NCI-H774 (cell line): ENCODE results near the gene EIF5A2.
"Not testable (repeated sequence)": the region's sequence is repeated elsewhere in the genome, so short reads cannot be mapped to it uniquely, and the experiment has no call there.

Source experiments
- DNase-seq: peaks from one replicate; lab custom pipeline; 2025; lab: John Stamatoyannopoulos, UW

EIF5A2 gene

GRCh38 chr3:170908235-170909116, at the start of gene EIF5A2:
TSS of gene EIF5A2 (minus strand) at chr3:170908637. CDS start at chr3:170907806, 831 bp downstream.
- DNase-seq: peak; percentile 96

- no peak for DNase-seq
Observed at GRCh38 chr3:170956647-170957046, 48.2 kb upstream of the EIF5A2 start.

- DNase-seq: no peak
Observed at GRCh38 chr3:170953736-170954135, 45.3 kb upstream of the EIF5A2 start.

GRCh38 chr3:170953229-170953628, 44.8 kb upstream of the EIF5A2 start:
- DNase-seq: no peak

GRCh38 chr3:170949211-170949610, 40.8 kb upstream of the EIF5A2 start:
- DNase-seq: no peak

GRCh38 chr3:170947018-170947769, 38.8 kb upstream of the EIF5A2 start:
- no peak for DNase-seq

GRCh38 chr3:170942011-170942410, 33.6 kb upstream of the EIF5A2 start:
- DNase-seq: no peak

GRCh38 chr3:170941551-170941950, 33.1 kb upstream of the EIF5A2 start:
- DNase-seq: no peak

GRCh38 chr3:170933039-170933438, 24.6 kb upstream of the EIF5A2 start:
- not testable (repeated sequence) for DNase-seq

- DNase-seq: not testable (repeated sequence)
Observed at GRCh38 chr3:170923553-170923952, 15.1 kb upstream of the EIF5A2 start.

- DNase-seq: no peak
Observed at GRCh38 chr3:170918715-170919114, 10.3 kb upstream of the EIF5A2 start.

- no peak for DNase-seq
Observed at GRCh38 chr3:170914690-170915089, 6.3 kb upstream of the EIF5A2 start.

GRCh38 chr3:170914212-170914611, 5.8 kb upstream of the EIF5A2 start:
- no peak for DNase-seq

GRCh38 chr3:170911051-170911450, 2.6 kb upstream of the EIF5A2 start:
- no peak for DNase-seq

GRCh38 chr3:170910542-170910941, 2.1 kb upstream of the EIF5A2 start:
- no peak for DNase-seq

- DNase-seq: no peak
Observed at GRCh38 chr3:170909129-170909903, 879 bp upstream of the EIF5A2 start.

- DNase-seq: no peak
Observed at GRCh38 chr3:170907637-170908234, 701 bp downstream of the EIF5A2 start.

- no peak for DNase-seq
Observed at GRCh38 chr3:170905862-170906261, 2.6 kb downstream of the EIF5A2 start.

GRCh38 chr3:170903123-170903522, 5.3 kb downstream of the EIF5A2 start:
- no peak for DNase-seq

- DNase-seq: no peak
Observed at GRCh38 chr3:170899455-170899854, 9.0 kb downstream of the EIF5A2 start.

GRCh38 chr3:170897978-170898377, 10.5 kb downstream of the EIF5A2 start:
- DNase-seq: no peak

GRCh38 chr3:170897199-170897598, 11.2 kb downstream of the EIF5A2 start:
- not testable (repeated sequence) for DNase-seq
